GM12878 (cell line): ENCODE measurements around the gene MYO1D. TPM values are rescaled to one million over a fixed set of nuclear protein-coding genes. Genes with fewer than 3 reads are reported as not detected.
A peak's percentile ranks its signal among the peaks of the same experiment; 100 is the strongest.

Source experiments
- ATAC-seq: fragments of 200-7000 bp; cut with Tn5 transposase; 3 replicates; pipeline ENCODE4 v1.9.1; 2020; ENCODE audit warnings: mild to moderate bottlenecking, moderate library complexity
- BruUV-seq: library from RNA; stranded (reverse); fragments of 400-500 nt; replicated peaks from 2 replicates; lab custom pipeline; 2021; lab: Mats Ljungman, UMichigan
- CTCF ChIA-PET: fragments of 300-600 bp; sonication (Branson Sonifier 250); formaldehyde crosslinking; extraction: SDS; loops from one replicate; lab custom pipeline; 2021; ENCODE audit warnings: inconsistent platforms; lab: Yijun Ruan, JAX
- POLR2A ChIA-PET: fragments of 350-600 bp; formaldehyde crosslinking; extraction: SDS; loops from one replicate; lab custom pipeline; 2021; ENCODE audit warnings: inconsistent platforms; lab: Charles Lee
- RAD21 ChIA-PET: fragments of 300-600 bp; sonication (Branson Sonifier 250); formaldehyde crosslinking; loops from one replicate; lab custom pipeline; 2023; ENCODE audit warnings: antibody characterized with exemption; ENCODE audit not compliant: unreplicated experiment; lab: Charles Lee
- SMC1A ChIA-PET: fragments of 300-600 bp; sonication (Branson Sonifier 250); formaldehyde crosslinking; loops from one replicate; lab custom pipeline; 2023; ENCODE audit not compliant: unreplicated experiment, uncharacterized antibody; lab: Charles Lee
- DNase-seq: peaks from one replicate; pipeline ENCODE4 v3.0.0-alpha.2; 2011; ENCODE audit warnings: low read depth, low spot score
- FAIRE-seq: peaks from 3 replicates; lab custom pipeline; 2011; peaks lifted over from hg19 to GRCh38; lab: Jason Lieb, UNC
- H2AFZ ChIP-seq: 2 replicates; pipeline ENCODE4 v1.6.0; 2011; ENCODE audit warnings: low read depth, low read length, control low read depth; ENCODE audit not compliant: control insufficient read depth
- H3K27ac ChIP-seq: 2 replicates; pipeline ENCODE4 v1.5.1; 2011; ENCODE audit warnings: control low read depth; ENCODE audit not compliant: control insufficient read depth, insufficient read depth
- H3K27me3 ChIP-seq, 2 experiments: replicated peaks in 1 of 2; 2 replicates each; pipeline versions ENCODE4 v1.6.0 to v1.6.1; 2011; ENCODE audit warnings: low read length in 1 of 2; ENCODE audit not compliant: control insufficient read depth in 2 of 2, insufficient read depth in 2 of 2
- H3K36me3 ChIP-seq, 2 experiments: 2 replicates each; pipeline ENCODE4 v1.5.1; 2011; ENCODE audit warnings: low read length in 1 of 2; ENCODE audit not compliant: control insufficient read depth in 2 of 2, insufficient read depth in 2 of 2
- H3K4me1 ChIP-seq: 2 replicates; pipeline ENCODE4 v1.6.1; 2011; ENCODE audit warnings: mild to moderate bottlenecking, low read length, moderate library complexity, mixed read lengths; ENCODE audit not compliant: control insufficient read depth, insufficient read depth
- H3K4me2 ChIP-seq: 2 replicates; pipeline ENCODE4 v1.6.0; 2011; ENCODE audit warnings: control low read depth; ENCODE audit not compliant: control insufficient read depth, insufficient read depth
- H3K4me3 ChIP-seq: fragments of 200-600 bp; sonication (generic); 2 replicates; pipeline ENCODE4 v1.5.1; 2016
- H3K79me2 ChIP-seq: 2 replicates; pipeline ENCODE4 v1.6.0; 2011; ENCODE audit warnings: low read length; ENCODE audit not compliant: control insufficient read depth, insufficient read depth
- H3K9ac ChIP-seq: 2 replicates; pipeline ENCODE4 v1.8.0; 2011; ENCODE audit warnings: low read length, control low read depth, mixed read lengths; ENCODE audit not compliant: control insufficient read depth, insufficient read depth
- H3K9me3 ChIP-seq: replicated peaks from 3 replicates; pipeline ENCODE4 v1.5.1; 2011; ENCODE audit warnings: mild to moderate bottlenecking, low read length; ENCODE audit not compliant: control insufficient read depth, insufficient read depth
- H4K20me1 ChIP-seq: 2 replicates; pipeline ENCODE4 v1.6.0; 2011; ENCODE audit not compliant: control insufficient read depth, insufficient read depth
- BRCA1 ChIP-seq: IDR thresholded peaks from 2 replicates; pipeline ENCODE4 v1.6.1; 2011; ENCODE audit warnings: low read depth, low read length, improper control_type of control experiment
- FOXK2 ChIP-seq: fragments of 450-650 bp; IDR thresholded peaks from 2 replicates; pipeline ENCODE4 v1.6.1; 2017; ENCODE audit warnings: mild to moderate bottlenecking, moderate library complexity
- JUND ChIP-seq: IDR thresholded peaks from 2 replicates; pipeline ENCODE4 v1.6.1; 2012; ENCODE audit warnings: low read depth, mild to moderate bottlenecking, low read length, improper control_type of control experiment, moderate library complexity
- NBN ChIP-seq: fragments of 450-650 bp; IDR thresholded peaks from 2 replicates; pipeline ENCODE4 v1.6.1; 2016
- NR2F1 ChIP-seq: fragments of 450-650 bp; conservative IDR thresholded peaks from 2 replicates; pipeline ENCODE4 v1.6.1; 2017; ENCODE audit warnings: mild to moderate bottlenecking
- POLR2AphosphoS2 ChIP-seq: IDR thresholded peaks from 2 replicates; pipeline ENCODE4 v1.6.1; 2011; ENCODE audit warnings: low read depth, mild to moderate bottlenecking, low read length, improper control_type of control experiment, moderate library complexity
- SMAD5 ChIP-seq: IDR thresholded peaks from 2 replicates; pipeline ENCODE4 v1.6.1; 2016; ENCODE audit warnings: antibody characterized with exemption, low read depth
- SP1 ChIP-seq: IDR thresholded peaks from one replicate; pipeline ENCODE4 v1.6.1; 2011; ENCODE audit warnings: low read depth, low read length
- SPI1 ChIP-seq: IDR thresholded peaks from 2 replicates; pipeline ENCODE4 v1.6.1; 2011; ENCODE audit warnings: low read depth, mild to moderate bottlenecking, low read length, moderate library complexity, borderline replicate concordance; ENCODE audit not compliant: insufficient read depth
- TCF12 ChIP-seq: IDR thresholded peaks from 2 replicates; pipeline ENCODE4 v1.6.1; 2011; ENCODE audit warnings: low read depth, mild to moderate bottlenecking, low read length
- ZZZ3 ChIP-seq: IDR thresholded peaks from 2 replicates; pipeline ENCODE4 v1.6.1; 2011; ENCODE audit warnings: low read depth; ENCODE audit not compliant: control insufficient read depth, insufficient read length
- WGBS: methylation state at CpG from one replicate; pipeline ENCODE4 v1.1.6; 2016; ENCODE audit warnings: low lambda C conversion rate; ENCODE audit not compliant: insufficient replicate concordance, insufficient coverage; ENCODE audit errors: missing lambda C conversion rate; 5-methylcytosine and 5-hydroxymethylcytosine counted together
- in situ Hi-C: fragments of 300-500 bp; cut with MboI; formaldehyde crosslinking; loops from 9 replicates; pipeline ENCODE4 v1.14.3; 2018; ENCODE audit warnings: mixed read lengths
- intact Hi-C: fragments of 100-400 bp; cut with micrococcal nuclease; formaldehyde crosslinking; loops from one replicate; pipeline ENCODE4 v1.14.2; 2022; ENCODE audit not compliant: unreplicated experiment
- polyA plus RNA-seq, 11 experiments: library from polyadenylated mRNA; depleted of rRNA in 4 of 11; unstranded in 6 of 11; stranded (reverse) in 5 of 11; fragments of >200 nt; fragmentation: Nextera tagmentation in 4 of 11; fragmentation: Illumina TruSeq in 1 of 11; extraction: Ambion mirVana in 4 of 11; extraction: Trizol in 1 of 11; gene quantifications; 1 replicate in 1 of 11; 2 replicates in 10 of 11; pipeline versions ENCODE4 v1.2.1 to v1.2.3, GENCODE V29; 2011 to 2016; ENCODE audit warnings: inconsistent platforms in 2 of 11, missing spikeins in 2 of 11, low read depth in 1 of 11
- total RNA-seq, 4 experiments: library from RNA; depleted of rRNA in 3 of 4; stranded (reverse); fragments of >200 nt in 3 of 4; fragmentation: Illumina TruSeq in 1 of 4; extraction: Trizol in 1 of 4; gene quantifications; 2 replicates each; pipeline versions ENCODE4 v1.2.1 to v1.2.3, GENCODE V29; 2013 to 2021
- TF ChIP-seq, protein P1 (sequence below): fragments of 450-650 bp; IDR thresholded peaks from 2 replicates; pipeline ENCODE4 v1.6.1; 2017; ENCODE audit warnings: low read depth, mild to moderate bottlenecking, moderate library complexity
- TF ChIP-seq, protein P2 (sequence below): fragments of 450-650 bp; IDR thresholded peaks from 2 replicates; pipeline ENCODE4 v1.6.1; 2017; ENCODE audit warnings: borderline replicate concordance
- TF ChIP-seq, protein P3 (sequence below): fragments of 450-650 bp; formaldehyde crosslinking; IDR thresholded peaks from 2 replicates; pipeline ENCODE4 v1.4.0; 2022; ENCODE audit warnings: mild to moderate bottlenecking, moderate library complexity
- TF ChIP-seq, protein P4 (sequence below): fragments of 450-650 bp; IDR thresholded peaks from 2 replicates; pipeline ENCODE4 v1.6.1; 2014; ENCODE audit warnings: mild to moderate bottlenecking

Gene MYO1D
- total and polyA plus RNA-seq, 10 of the 15 experiments (the other 5 are each of a cell fraction or from before 2014, with no cell fraction given) = 1.8 to 37.7 (median 25.4) TPM

DNA sequence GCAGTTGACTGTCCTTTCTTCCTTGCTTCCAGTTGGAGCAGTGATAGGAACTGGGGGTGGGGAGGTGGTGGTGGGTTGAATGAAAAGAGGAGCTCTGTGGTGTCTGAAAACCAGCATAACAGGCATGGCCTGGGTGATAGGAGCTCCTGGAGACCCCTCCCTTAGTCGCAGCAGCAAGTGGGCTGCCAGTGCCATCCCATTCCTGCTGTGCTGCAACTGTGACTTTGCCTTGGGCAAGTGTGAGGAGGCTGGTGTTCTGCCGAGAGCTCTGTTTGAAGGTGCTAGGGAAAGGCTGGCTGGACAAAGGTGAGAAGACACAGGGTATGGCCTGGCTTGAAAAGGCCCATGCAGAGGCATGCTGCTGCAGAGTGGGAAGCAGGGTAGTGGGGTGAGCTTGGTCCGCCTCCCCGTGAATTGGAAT, 392.9 kb downstream of the MYO1D start (continued):
- TF ChIP-seq SMAD5 = no peak
- TF ChIP-seq, protein P1, sequence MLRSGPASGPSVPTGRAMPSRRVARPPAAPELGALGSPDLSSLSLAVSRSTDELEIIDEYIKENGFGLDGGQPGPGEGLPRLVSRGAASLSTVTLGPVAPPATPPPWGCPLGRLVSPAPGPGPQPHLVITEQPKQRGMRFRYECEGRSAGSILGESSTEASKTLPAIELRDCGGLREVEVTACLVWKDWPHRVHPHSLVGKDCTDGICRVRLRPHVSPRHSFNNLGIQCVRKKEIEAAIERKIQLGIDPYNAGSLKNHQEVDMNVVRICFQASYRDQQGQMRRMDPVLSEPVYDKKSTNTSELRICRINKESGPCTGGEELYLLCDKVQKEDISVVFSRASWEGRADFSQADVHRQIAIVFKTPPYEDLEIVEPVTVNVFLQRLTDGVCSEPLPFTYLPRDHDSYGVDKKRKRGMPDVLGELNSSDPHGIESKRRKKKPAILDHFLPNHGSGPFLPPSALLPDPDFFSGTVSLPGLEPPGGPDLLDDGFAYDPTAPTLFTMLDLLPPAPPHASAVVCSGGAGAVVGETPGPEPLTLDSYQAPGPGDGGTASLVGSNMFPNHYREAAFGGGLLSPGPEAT = no peak

DNA sequence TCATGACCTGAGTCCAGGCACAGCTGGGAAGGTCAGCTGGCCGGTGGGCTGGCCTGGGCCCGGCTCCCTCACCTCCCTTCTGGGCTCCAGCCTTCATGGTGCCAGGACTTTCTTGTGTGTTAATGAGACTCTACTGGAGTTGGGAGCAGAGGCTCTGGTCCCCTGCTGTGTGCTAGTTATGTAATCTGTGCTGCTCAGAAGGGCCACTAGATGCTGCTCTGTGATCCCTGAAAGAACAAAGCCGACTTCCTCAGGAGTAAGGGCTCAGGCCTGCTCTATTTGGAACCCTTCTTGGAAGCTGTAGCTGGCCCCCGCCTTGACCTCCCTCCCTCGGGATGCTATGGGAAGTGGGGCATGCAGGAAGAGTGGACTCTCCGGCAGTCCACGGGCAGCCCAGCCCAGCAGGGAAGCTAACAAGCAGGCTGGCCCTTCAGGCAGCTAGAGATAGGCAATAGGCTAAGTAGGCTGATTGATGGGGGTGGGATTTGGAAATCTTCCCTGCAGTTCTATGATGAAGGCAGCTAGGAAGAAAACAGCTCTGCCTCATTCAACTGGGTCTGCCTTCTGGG, 393.4 kb downstream of the MYO1D start:
- Histone ChIP-seq H2AFZ (no peak overlapping the region; the same call in 1 of the 2 replicates), H3K4me1 (peaks cover 4% of the 10 kb centered on the region), H3K9ac (no peak overlapping the region), H3K79me2 (peaks cover 12% of the 10 kb centered on the region), H3K4me3 (no peak overlapping the region), H4K20me1 (no peaks in the 10 kb centered on the region), H3K27ac (peak overlapping the region; percentile 33), H3K36me3 (peaks cover 25 to 27% of the 10 kb centered on the region in 2 experiments; a peak in 3 of 4 replicates), H3K4me2 (no peak overlapping the region), H3K27me3 (no peaks in the 10 kb centered on the region), H3K9me3 (no peaks in the 10 kb centered on the region)
- intact Hi-C loops = loop anchor here (1.0 to 5.0 kb wide), 4 partner anchors 126 to 394 kb away; partner anchors contain the start of gene MYO1D
- DNase-seq (no peak), ATAC-seq (peak; percentile 77), FAIRE-seq (peak; percentile 95)
- ChIA-PET POLR2A (interaction anchor here (0.6 to 2.1 kb wide), 6 partner anchors 20 to 392 kb away, joined by 3 to 7 read pairs (median 4); no protein-coding TSS in a partner anchor), RAD21 (interaction anchor here (0.6 to 16.4 kb wide), 45 partner anchors 9 to 516 kb away, joined by 3 to 543 read pairs (median 4); partner anchors contain the start of gene MYO1D), SMC1A (interaction anchor here (0.7 to 11.9 kb wide), 53 partner anchors 10 to 459 kb away, joined by 3 to 286 read pairs (median 4); partner anchors contain the start of gene MYO1D), CTCF (interaction anchor here (0.5 to 9.5 kb wide), 58 partner anchors 10 to 515 kb away, joined by 3 to 132 read pairs (median 7); partner anchors contain the start of genes MYO1D and PSMD11)
- no TSS peak for BruUV-seq
- in situ Hi-C loops = no loop called here
- 53% methylated on average over 7 of the region's 7 CpGs for WGBS
- TF ChIP-seq NBN (0 out of 2 replicates have a peak, but pooled peaks have one; percentile 21), SP1 (no peak), FOXK2 (no peak), SPI1 (peak; percentile 37; the same call in 1 of the 2 replicates), POLR2AphosphoS2 (no peak), BRCA1 (no peak), TCF12 (no peak), JUND (no peak), ZZZ3 (no peak), NR2F1 (no peak)
- TF ChIP-seq, protein P2, sequence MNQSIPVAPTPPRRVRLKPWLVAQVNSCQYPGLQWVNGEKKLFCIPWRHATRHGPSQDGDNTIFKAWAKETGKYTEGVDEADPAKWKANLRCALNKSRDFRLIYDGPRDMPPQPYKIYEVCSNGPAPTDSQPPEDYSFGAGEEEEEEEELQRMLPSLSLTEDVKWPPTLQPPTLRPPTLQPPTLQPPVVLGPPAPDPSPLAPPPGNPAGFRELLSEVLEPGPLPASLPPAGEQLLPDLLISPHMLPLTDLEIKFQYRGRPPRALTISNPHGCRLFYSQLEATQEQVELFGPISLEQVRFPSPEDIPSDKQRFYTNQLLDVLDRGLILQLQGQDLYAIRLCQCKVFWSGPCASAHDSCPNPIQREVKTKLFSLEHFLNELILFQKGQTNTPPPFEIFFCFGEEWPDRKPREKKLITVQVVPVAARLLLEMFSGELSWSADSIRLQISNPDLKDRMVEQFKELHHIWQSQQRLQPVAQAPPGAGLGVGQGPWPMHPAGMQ = no peak
- TF ChIP-seq, protein P3, sequence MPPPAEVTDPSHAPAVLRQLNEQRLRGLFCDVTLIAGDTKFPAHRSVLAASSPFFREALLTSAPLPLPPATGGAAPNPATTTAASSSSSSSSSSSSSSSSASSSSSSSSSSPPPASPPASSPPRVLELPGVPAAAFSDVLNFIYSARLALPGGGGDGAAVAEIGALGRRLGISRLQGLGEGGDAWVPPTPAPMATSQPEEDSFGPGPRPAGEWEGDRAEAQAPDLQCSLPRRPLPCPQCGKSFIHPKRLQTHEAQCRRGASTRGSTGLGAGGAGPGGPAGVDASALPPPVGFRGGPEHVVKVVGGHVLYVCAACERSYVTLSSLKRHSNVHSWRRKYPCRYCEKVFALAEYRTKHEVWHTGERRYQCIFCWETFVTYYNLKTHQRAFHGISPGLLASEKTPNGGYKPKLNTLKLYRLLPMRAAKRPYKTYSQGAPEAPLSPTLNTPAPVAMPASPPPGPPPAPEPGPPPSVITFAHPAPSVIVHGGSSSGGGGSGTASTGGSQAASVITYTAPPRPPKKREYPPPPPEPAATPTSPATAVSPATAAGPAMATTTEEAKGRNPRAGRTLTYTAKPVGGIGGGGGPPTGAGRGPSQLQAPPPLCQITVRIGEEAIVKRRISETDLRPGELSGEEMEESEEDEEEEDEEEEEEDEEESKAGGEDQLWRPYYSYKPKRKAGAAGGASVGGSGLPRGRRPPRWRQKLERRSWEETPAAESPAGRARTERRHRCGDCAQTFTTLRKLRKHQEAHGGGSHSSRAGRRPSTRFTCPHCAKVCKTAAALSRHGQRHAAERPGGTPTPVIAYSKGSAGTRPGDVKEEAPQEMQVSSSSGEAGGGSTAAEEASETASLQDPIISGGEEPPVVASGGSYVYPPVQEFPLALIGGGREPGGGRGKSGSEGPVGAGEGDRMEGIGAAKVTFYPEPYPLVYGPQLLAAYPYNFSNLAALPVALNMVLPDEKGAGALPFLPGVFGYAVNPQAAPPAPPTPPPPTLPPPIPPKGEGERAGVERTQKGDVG (CRISPR knock-in tag) = no peak
- TF ChIP-seq, protein P4, sequence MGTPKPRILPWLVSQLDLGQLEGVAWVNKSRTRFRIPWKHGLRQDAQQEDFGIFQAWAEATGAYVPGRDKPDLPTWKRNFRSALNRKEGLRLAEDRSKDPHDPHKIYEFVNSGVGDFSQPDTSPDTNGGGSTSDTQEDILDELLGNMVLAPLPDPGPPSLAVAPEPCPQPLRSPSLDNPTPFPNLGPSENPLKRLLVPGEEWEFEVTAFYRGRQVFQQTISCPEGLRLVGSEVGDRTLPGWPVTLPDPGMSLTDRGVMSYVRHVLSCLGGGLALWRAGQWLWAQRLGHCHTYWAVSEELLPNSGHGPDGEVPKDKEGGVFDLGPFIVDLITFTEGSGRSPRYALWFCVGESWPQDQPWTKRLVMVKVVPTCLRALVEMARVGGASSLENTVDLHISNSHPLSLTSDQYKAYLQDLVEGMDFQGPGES = no peak
